ENCODE results near the gene NXPH3. TPM values are rescaled to one million over a fixed set of nuclear protein-coding genes. Genes with fewer than 3 reads are reported as not detected.

The NXPH3 gene
- total and polyA plus RNA-seq, 2 experiments from 2014 or later, result 0.77 to 1.2 TPM

GRCh38 chr17:49621420-49621819 lies 45.7 kb downstream of the NXPH3 start:
- Histone ChIP-seq H4K20me1 (ENCODE audit: insufficient read depth, poor library complexity, severe bottlenecking) (no peaks in the 10 kb centered on the region), H3K27me3 (no peaks in the 10 kb centered on the region), H3K27ac (no peak overlapping the region), H3K36me3 (replicated peaks; ENCODE audit: insufficient read depth, low read depth) (no peaks in the 10 kb centered on the region), H3K9me3 (ENCODE audit: low read depth) (no peaks in the 10 kb centered on the region), H3K4me2 (no peak overlapping the region), H3K4me3 (no peak overlapping the region), H3K79me2 (peaks cover 35% of the 10 kb centered on the region), H3K4me1 (ENCODE audit: insufficient read depth) (peaks cover 7% of the 10 kb centered on the region), H3K9me2 (replicated peaks; ENCODE audit: insufficient read depth) (no peaks in the 10 kb centered on the region), H2AFZ (no peak overlapping the region)
- DNase-seq (ENCODE audit: low spot score), result no peak
- TF ChIP-seq EZH2phosphoT487 (IDR thresholded peaks at IDR 0.05; ENCODE audit: low read depth, severe bottlenecking, unreplicated experiment) (no peak), CTCF (IDR thresholded peaks at IDR 0.05; ENCODE audit: poor library complexity) (no peak), EZH2 (IDR thresholded peaks at IDR 0.05; ENCODE audit: borderline replicate concordance) (no peak)

- DNase-seq (ENCODE audit: low spot score), result no peak
- Histone ChIP-seq H3K4me3 (no peak overlapping the region), H3K4me1 (ENCODE audit: insufficient read depth) (peaks cover 7% of the 10 kb centered on the region), H3K27ac (no peak overlapping the region), H3K9me3 (ENCODE audit: low read depth) (no peaks in the 10 kb centered on the region), H3K36me3 (replicated peaks; ENCODE audit: insufficient read depth, low read depth) (no peaks in the 10 kb centered on the region), H3K27me3 (no peaks in the 10 kb centered on the region), H2AFZ (no peak overlapping the region), H4K20me1 (ENCODE audit: insufficient read depth, poor library complexity, severe bottlenecking) (no peaks in the 10 kb centered on the region), H3K79me2 (peaks cover 36% of the 10 kb centered on the region), H3K9me2 (replicated peaks; ENCODE audit: insufficient read depth) (no peaks in the 10 kb centered on the region), H3K4me2 (no peak overlapping the region)
- no peak for TF ChIP-seq EZH2phosphoT487 (IDR thresholded peaks at IDR 0.05; ENCODE audit: low read depth, severe bottlenecking, unreplicated experiment)
- 89% methylated on average over 2 of the region's 2 CpGs for WGBS (ENCODE audit: low lambda C conversion rate, missing lambda C conversion rate)
Measured at GRCh38 chr17:49621946-49622529, 46.4 kb downstream of the NXPH3 start.

- no peaks in the 10 kb centered on the region for H3K27me3 ChIP-seq
- no peaks in the 10 kb centered on the region for H3K36me3 ChIP-seq (replicated peaks; ENCODE audit: insufficient read depth, low read depth)
- H3K27ac ChIP-seq, result no peak overlapping the region
- H3K4me2 ChIP-seq, result no peak overlapping the region
- H3K4me3 ChIP-seq, result no peak overlapping the region
- H3K9me3 ChIP-seq (ENCODE audit: low read depth), result no peaks in the 10 kb centered on the region
- no peaks in the 10 kb centered on the region for H3K9me2 ChIP-seq (replicated peaks; ENCODE audit: insufficient read depth)
- H3K4me1 ChIP-seq (ENCODE audit: insufficient read depth), result peaks cover 5% of the 10 kb centered on the region
- H2AFZ ChIP-seq, result no peak overlapping the region
- TF ChIP-seq EZH2phosphoT487 (IDR thresholded peaks at IDR 0.05; ENCODE audit: low read depth, severe bottlenecking, unreplicated experiment) (no peak), EZH2 (IDR thresholded peaks at IDR 0.05; ENCODE audit: borderline replicate concordance) (no peak), CTCF (IDR thresholded peaks at IDR 0.05; ENCODE audit: poor library complexity) (no peak)
- WGBS (ENCODE audit: low lambda C conversion rate, missing lambda C conversion rate), result 83% methylated on average over 3 of the region's 3 CpGs
- no peak for DNase-seq (ENCODE audit: low spot score)
- H4K20me1 ChIP-seq (ENCODE audit: insufficient read depth, poor library complexity, severe bottlenecking), result peaks cover 9% of the 10 kb centered on the region
- peaks cover 61% of the 10 kb centered on the region for H3K79me2 ChIP-seq
Measured at GRCh38 chr17:49624896-49625295, 49.2 kb downstream of the NXPH3 start.

GRCh38 chr17:49629447-49629846 lies 53.8 kb downstream of the NXPH3 start:
- no peak overlapping the region for H2AFZ ChIP-seq
- no peaks in the 10 kb centered on the region for H3K36me3 ChIP-seq (replicated peaks; ENCODE audit: insufficient read depth, low read depth)
- H3K9me2 ChIP-seq (replicated peaks; ENCODE audit: insufficient read depth), result no peaks in the 10 kb centered on the region
- peaks cover 33% of the 10 kb centered on the region for H3K4me1 ChIP-seq (ENCODE audit: insufficient read depth)
- TF ChIP-seq EZH2 (IDR thresholded peaks at IDR 0.05; ENCODE audit: borderline replicate concordance) (no peak), EZH2phosphoT487 (IDR thresholded peaks at IDR 0.05; ENCODE audit: low read depth, severe bottlenecking, unreplicated experiment) (no peak), CTCF (IDR thresholded peaks at IDR 0.05; ENCODE audit: poor library complexity) (no peak)
- no peak overlapping the region for H3K4me3 ChIP-seq
- H4K20me1 ChIP-seq (ENCODE audit: insufficient read depth, poor library complexity, severe bottlenecking), result peaks cover 24% of the 10 kb centered on the region
- DNase-seq (ENCODE audit: low spot score), result no peak
- peak overlapping the region; percentile 31 for H3K4me2 ChIP-seq
- H3K79me2 ChIP-seq, result peaks cover 91% of the 10 kb centered on the region
- H3K9me3 ChIP-seq (ENCODE audit: low read depth), result no peaks in the 10 kb centered on the region
- no peak overlapping the region for H3K27ac ChIP-seq
- no peaks in the 10 kb centered on the region for H3K27me3 ChIP-seq
